Measurements from ENCODE around the gene SH3TC1.

GRCh38 chr4:8191136-8191747 is 7.8 kb upstream of the SH3TC1 start:
- TF ChIP-seq CTCF (IDR thresholded peaks at IDR 0.05; ENCODE audit: insufficient read depth, low read length) (no peak), GABPA (IDR thresholded peaks at IDR 0.05; ENCODE audit: low read depth) (no peak), POLR2AphosphoS5 (IDR thresholded peaks at IDR 0.05; ENCODE audit: low read depth) (no peak), REST (IDR thresholded peaks at IDR 0.05; ENCODE audit: insufficient replicate concordance, low read depth) (no peak), SPI1 (IDR thresholded peaks at IDR 0.05; ENCODE audit: borderline replicate concordance, low read depth) (no peak)
